ENCODE data around the gene CAPN11. TPM values are rescaled to one million over a fixed set of nuclear protein-coding genes. Genes with fewer than 3 reads are reported as not detected.

The CAPN11 gene
- total and polyA plus RNA-seq, 3 donors from 2014 or later, result 20.5 to 115 (median 23.5) TPM

DNA sequence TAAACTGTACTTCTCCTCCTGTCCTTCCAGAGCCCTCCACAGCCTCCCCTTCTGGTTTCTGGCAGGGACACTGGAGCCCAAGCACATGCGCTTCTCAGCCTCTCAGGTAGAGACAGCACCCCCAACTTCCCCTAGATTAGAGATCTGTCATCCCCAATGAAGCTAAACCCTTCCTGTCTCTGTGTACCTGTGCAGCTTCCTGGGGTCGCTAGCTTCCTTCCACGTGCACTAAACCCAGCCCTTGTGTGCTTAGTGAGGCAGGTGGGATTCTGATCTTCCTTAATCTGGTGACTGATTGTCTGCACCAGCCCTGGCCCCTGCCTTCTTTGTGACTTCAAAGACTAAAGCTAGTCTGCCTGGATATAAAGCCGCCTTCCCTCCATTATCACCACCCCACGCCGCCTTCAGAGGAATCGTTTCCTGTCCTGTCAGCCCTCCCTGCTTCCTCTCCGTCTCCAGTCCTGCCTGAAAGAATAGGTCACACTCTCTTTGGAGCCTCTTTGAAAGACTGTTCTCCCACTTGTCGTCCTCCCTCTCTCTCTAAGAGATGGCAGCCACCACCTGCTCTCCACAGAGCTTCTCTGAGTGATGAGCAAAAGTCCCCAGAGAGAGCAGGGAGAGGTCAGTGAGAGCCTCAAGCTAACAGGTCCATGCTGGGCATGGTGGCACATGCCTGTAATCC, 27.5 kb downstream of the CAPN11 start:
- no peak for DNase-seq
- H3K27ac ChIP-seq, result no peak overlapping the region
- no peaks in the 10 kb centered on the region for H3K9me3 ChIP-seq
- no peaks in the 10 kb centered on the region for H3K27me3 ChIP-seq
- intact Hi-C loops (cut with DNase I; ENCODE audit: low total_unique reads), result no loop called here
- H3K36me3 ChIP-seq (ENCODE audit: low read depth, missing control alignments), result no peaks in the 10 kb centered on the region
- no peak overlapping the region for H3K4me3 ChIP-seq
- H3K4me1 ChIP-seq, result no peaks in the 10 kb centered on the region
- TF ChIP-seq POLR2A (IDR thresholded peaks at IDR 0.05), result no peak
- TF ChIP-seq, protein P1, sequence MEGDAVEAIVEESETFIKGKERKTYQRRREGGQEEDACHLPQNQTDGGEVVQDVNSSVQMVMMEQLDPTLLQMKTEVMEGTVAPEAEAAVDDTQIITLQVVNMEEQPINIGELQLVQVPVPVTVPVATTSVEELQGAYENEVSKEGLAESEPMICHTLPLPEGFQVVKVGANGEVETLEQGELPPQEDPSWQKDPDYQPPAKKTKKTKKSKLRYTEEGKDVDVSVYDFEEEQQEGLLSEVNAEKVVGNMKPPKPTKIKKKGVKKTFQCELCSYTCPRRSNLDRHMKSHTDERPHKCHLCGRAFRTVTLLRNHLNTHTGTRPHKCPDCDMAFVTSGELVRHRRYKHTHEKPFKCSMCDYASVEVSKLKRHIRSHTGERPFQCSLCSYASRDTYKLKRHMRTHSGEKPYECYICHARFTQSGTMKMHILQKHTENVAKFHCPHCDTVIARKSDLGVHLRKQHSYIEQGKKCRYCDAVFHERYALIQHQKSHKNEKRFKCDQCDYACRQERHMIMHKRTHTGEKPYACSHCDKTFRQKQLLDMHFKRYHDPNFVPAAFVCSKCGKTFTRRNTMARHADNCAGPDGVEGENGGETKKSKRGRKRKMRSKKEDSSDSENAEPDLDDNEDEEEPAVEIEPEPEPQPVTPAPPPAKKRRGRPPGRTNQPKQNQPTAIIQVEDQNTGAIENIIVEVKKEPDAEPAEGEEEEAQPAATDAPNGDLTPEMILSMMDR (IDR thresholded peaks at IDR 0.05), result no peak
- 60 to 67% methylated on average over 9 of the region's 9 CpGs for WGBS, 2 donors

DNA sequence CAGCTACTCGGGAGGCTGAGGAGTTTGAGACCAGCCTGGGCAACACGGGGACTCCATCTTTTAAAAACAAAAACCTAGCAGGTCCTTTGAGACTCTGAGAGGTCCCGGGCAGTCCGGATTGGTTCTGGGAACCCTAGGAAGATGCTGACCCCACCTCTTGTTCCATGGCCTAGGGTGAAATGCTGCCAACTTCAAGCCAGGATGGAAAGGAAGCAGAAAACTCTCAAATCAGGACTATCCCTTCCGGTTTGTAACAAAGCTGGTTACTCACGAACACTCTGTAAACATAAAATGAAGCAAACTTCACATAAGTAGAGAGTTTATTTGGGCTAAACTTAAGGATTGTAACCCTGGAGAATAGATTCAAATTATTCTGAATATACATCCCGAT, 28.0 kb downstream of the CAPN11 start:
- Histone ChIP-seq H3K27ac (no peak overlapping the region), H3K27me3 (no peaks in the 10 kb centered on the region), H3K4me1 (no peaks in the 10 kb centered on the region), H3K4me3 (no peak overlapping the region), H3K9me3 (no peaks in the 10 kb centered on the region), H3K36me3 (ENCODE audit: low read depth, missing control alignments) (no peaks in the 10 kb centered on the region)
- intact Hi-C loops (cut with DNase I; ENCODE audit: low total_unique reads), result no loop called here
- TF ChIP-seq, protein P1 (IDR thresholded peaks at IDR 0.05), result no peak
- TF ChIP-seq POLR2A (IDR thresholded peaks at IDR 0.05), result no peak
- DNase-seq, result no peak
- WGBS, 2 donors, result 79 to 81% methylated on average over 7 of the region's 7 CpGs

DNA sequence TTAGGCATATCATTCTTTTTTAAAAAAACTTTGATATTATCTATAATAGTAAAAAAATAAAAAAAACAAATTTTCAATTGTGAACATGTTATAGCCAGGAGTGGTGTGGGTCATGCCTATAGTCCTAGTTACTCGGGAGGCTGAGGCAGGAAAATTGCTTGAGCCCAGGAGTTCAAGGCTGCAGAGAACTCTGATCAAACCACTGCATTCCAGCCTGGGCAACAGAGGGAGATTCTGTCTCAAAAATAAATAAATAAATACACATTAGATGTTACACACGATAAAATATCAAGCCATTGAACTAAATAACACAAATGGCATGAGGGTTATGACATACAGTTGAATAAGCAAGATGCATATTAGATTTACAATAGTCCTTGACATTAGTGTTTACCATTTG, 30.2 kb downstream of the CAPN11 start:
- H3K27me3 ChIP-seq, result no peaks in the 10 kb centered on the region
- WGBS, 2 donors, result 66 to 78% methylated on average over 2 of the region's 2 CpGs
- H3K36me3 ChIP-seq (ENCODE audit: low read depth, missing control alignments), result no peaks in the 10 kb centered on the region
- H3K4me3 ChIP-seq, result no peak overlapping the region
- H3K9me3 ChIP-seq, result no peaks in the 10 kb centered on the region
- intact Hi-C loops (cut with DNase I; ENCODE audit: low total_unique reads), result no loop called here
- no peaks in the 10 kb centered on the region for H3K4me1 ChIP-seq
- no peak for TF ChIP-seq POLR2A (IDR thresholded peaks at IDR 0.05)
- TF ChIP-seq, protein P1 (IDR thresholded peaks at IDR 0.05), result no peak
- DNase-seq, result no peak
- no peak overlapping the region for H3K27ac ChIP-seq

DNA sequence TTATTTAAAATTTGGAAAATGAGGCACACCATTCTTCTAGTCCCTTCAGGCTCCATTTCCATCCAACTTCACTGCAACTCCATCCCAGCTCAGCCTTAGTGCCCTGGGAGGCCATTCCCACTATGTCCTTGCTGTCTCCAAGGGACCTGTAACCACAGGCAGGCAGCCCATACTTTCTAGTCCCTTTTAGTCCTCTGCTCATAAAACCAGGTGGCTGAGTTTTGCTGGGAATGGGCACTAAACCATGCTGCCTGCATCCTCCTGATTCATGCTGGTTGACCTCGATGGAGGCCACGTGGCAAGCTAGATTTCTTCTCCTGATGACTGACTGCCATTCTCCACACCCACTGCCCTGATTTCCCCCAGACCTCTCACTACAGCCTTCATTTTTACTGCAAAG, 30.6 kb downstream of the CAPN11 start:
- WGBS, 2 donors, result 80 to 100% methylated on average over 2 of the region's 2 CpGs
- H3K4me3 ChIP-seq, result no peak overlapping the region
- DNase-seq, result no peak
- no peaks in the 10 kb centered on the region for H3K27me3 ChIP-seq
- H3K9me3 ChIP-seq, result no peaks in the 10 kb centered on the region
- TF ChIP-seq, protein P1 (IDR thresholded peaks at IDR 0.05), result no peak
- no peak for TF ChIP-seq POLR2A (IDR thresholded peaks at IDR 0.05)
- H3K4me1 ChIP-seq, result no peaks in the 10 kb centered on the region
- intact Hi-C loops (cut with DNase I; ENCODE audit: low total_unique reads), result no loop called here
- no peak overlapping the region for H3K27ac ChIP-seq
- no peaks in the 10 kb centered on the region for H3K36me3 ChIP-seq (ENCODE audit: low read depth, missing control alignments)

DNA sequence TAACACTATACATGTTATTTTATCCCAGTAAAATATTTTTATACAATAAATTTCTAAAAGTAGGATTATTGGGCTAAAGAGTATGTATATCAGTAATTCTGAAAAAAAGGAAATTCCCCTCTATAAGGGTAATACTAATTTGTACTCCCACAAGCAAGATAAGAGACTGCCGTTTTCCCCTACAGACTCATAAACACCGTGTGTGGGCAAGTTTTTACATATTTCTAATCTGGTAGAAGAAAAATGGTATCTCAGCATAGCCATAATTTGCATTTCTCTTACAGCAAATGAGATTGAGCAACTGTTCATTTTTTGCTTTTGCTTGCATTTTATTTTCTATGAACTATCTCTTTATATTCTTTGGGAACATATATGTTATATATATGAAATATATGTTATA, 32.1 kb downstream of the CAPN11 start:
- Histone ChIP-seq H3K4me1 (no peaks in the 10 kb centered on the region), H3K27me3 (no peaks in the 10 kb centered on the region), H3K27ac (no peak overlapping the region), H3K4me3 (no peak overlapping the region), H3K9me3 (no peaks in the 10 kb centered on the region), H3K36me3 (ENCODE audit: low read depth, missing control alignments) (no peaks in the 10 kb centered on the region)
- no peak for DNase-seq
- intact Hi-C loops (cut with DNase I; ENCODE audit: low total_unique reads), result no loop called here
- TF ChIP-seq POLR2A (IDR thresholded peaks at IDR 0.05), result no peak
- TF ChIP-seq, protein P1 (IDR thresholded peaks at IDR 0.05), result no peak
- WGBS, 2 donors, result 37 to 38% methylated on average over 2 of the region's 2 CpGs
